A549 (cell line): ENCODE measurements around the gene SERTAD1. TPM values are rescaled to one million over a fixed set of nuclear protein-coding genes. Genes with fewer than 3 reads are reported as not detected.
"Not testable (repeated sequence)": the region's sequence is repeated elsewhere in the genome, so short reads cannot be mapped to it uniquely, and the experiment has no call there.

ENCODE experiments used
- ATAC-seq, 2 experiments: fragments of 200-7000 bp in 1 of 2; fragments of >200 bp in 1 of 2; cut with Nextera tagmentation in 1 of 2; cut with Tn5 transposase in 1 of 2; 3 replicates each; pipeline versions ENCODE4 v1.8.0 to v1.9.1; 2018 to 2020; ENCODE audit warnings: mild to moderate bottlenecking in 1 of 2, moderate library complexity in 1 of 2
- CTCF ChIA-PET: fragments of 300-600 bp; sonication (Branson Sonifier 250); formaldehyde crosslinking; extraction: SDS; loops from one replicate; lab custom pipeline; 2021; ENCODE audit warnings: antibody characterized with exemption, inconsistent platforms; lab: Yijun Ruan, JAX
- POLR2A ChIA-PET: fragments of 350-600 bp; formaldehyde crosslinking; extraction: SDS; loops from one replicate; lab custom pipeline; 2021; ENCODE audit warnings: antibody characterized with exemption, inconsistent platforms; lab: Yijun Ruan, JAX
- DNase-seq, 2 experiments: peaks; one replicate each; pipeline versions ENCODE4 v3.0.0 to v3.0.0-alpha.2; 2011 to 2016; ENCODE audit warnings: low read depth in 1 of 2, low spot score in 1 of 2
- FAIRE-seq: peaks from 2 replicates; lab custom pipeline; 2011; peaks lifted over from hg19 to GRCh38; lab: Jason Lieb, UNC
- H3K27ac ChIP-seq, 2 experiments: fragments of >200 bp; sonication (Bioruptor Twin); formaldehyde crosslinking; 3 replicates each; pipeline ENCODE4 v1.5.1; 2016 to 2017
- H3K4me1 ChIP-seq: fragments of >200 bp; sonication (Bioruptor Twin); formaldehyde crosslinking; 3 replicates; pipeline ENCODE4 v1.6.1; 2016
- H3K4me2 ChIP-seq: fragments of >200 bp; sonication (Bioruptor Twin); formaldehyde crosslinking; 3 replicates; pipeline ENCODE4 v1.6.1; 2016
- H3K4me3 ChIP-seq: fragments of >200 bp; sonication (Bioruptor Twin); formaldehyde crosslinking; 3 replicates; pipeline ENCODE4 v1.5.1; 2016
- H3K9me3 ChIP-seq: fragments of >200 bp; sonication (Bioruptor Twin); formaldehyde crosslinking; 3 replicates; pipeline ENCODE4 v1.6.1; 2016
- BCL3 ChIP-seq: fragments of >200 bp; sonication (Bioruptor Twin); formaldehyde crosslinking; IDR thresholded peaks from 3 replicates; pipeline ENCODE4 v1.6.1; 2016
- CEBPB ChIP-seq, 2 experiments: fragments of >200 bp in 1 of 2; sonication (Bioruptor Twin) in 1 of 2; formaldehyde crosslinking in 1 of 2; IDR thresholded peaks; 2 replicates each; pipeline ENCODE4 v1.6.1; 2012 to 2016
- CHD2 ChIP-seq: fragments of 150-350 bp; IDR thresholded peaks from 2 replicates; pipeline ENCODE4 v1.6.1; 2014; ENCODE audit warnings: low read length; ENCODE audit not compliant: partially characterized antibody
- EHF ChIP-seq: fragments of 250-450 bp; sonication (Bioruptor Pico); IDR thresholded peaks from 2 replicates; pipeline ENCODE4 v1.5.0; 2020; ENCODE audit warnings: mild to moderate bottlenecking
- FOSB ChIP-seq: fragments of 250-450 bp; sonication (Bioruptor Pico); IDR thresholded peaks from 2 replicates; pipeline ENCODE4 v1.5.0; 2020; ENCODE audit warnings: mild to moderate bottlenecking, moderate library complexity
- FOXS1 ChIP-seq: fragments of 250-450 bp; sonication (Bioruptor Pico); IDR thresholded peaks from 2 replicates; pipeline ENCODE4 v1.5.0; 2020; ENCODE audit warnings: mild to moderate bottlenecking, moderate library complexity
- GATA3 ChIP-seq: IDR thresholded peaks from 2 replicates; pipeline ENCODE4 v1.6.1; 2012; ENCODE audit warnings: borderline replicate concordance
- HDAC2 ChIP-seq: fragments of 200-600 bp; sonication (generic); IDR thresholded peaks from 2 replicates; pipeline ENCODE4 v1.6.1; 2016
- HEYL ChIP-seq: fragments of 250-450 bp; sonication (Bioruptor Pico); IDR thresholded peaks from 2 replicates; pipeline ENCODE4 v1.8.0; 2021; ENCODE audit warnings: mild to moderate bottlenecking, moderate library complexity
- HOXB13 ChIP-seq: fragments of 250-450 bp; sonication (Bioruptor Pico); IDR thresholded peaks from 2 replicates; pipeline ENCODE4 v1.5.0; 2020; ENCODE audit warnings: low read depth, mild to moderate bottlenecking, moderate library complexity
- KDM1A ChIP-seq: fragments of 200-600 bp; sonication (generic); IDR thresholded peaks from 2 replicates; pipeline ENCODE4 v1.6.1; 2016; ENCODE audit warnings: low read depth, mild to moderate bottlenecking
- KDM5A ChIP-seq: fragments of 200-600 bp; sonication (generic); IDR thresholded peaks from 2 replicates; pipeline ENCODE4 v1.6.1; 2016; ENCODE audit warnings: antibody characterized with exemption, mild to moderate bottlenecking
- MAFK ChIP-seq: fragments of 450-650 bp; IDR thresholded peaks from 2 replicates; pipeline ENCODE4 v1.6.1; 2014; ENCODE audit not compliant: partially characterized antibody
- NFE2L2 ChIP-seq: fragments of 150-350 bp; conservative IDR thresholded peaks from 2 replicates; pipeline ENCODE4 v1.6.1; 2014; ENCODE audit warnings: low read length
- NPAS2 ChIP-seq: fragments of 250-450 bp; sonication (Bioruptor Pico); IDR thresholded peaks from 2 replicates; pipeline ENCODE4 v1.8.0; 2022; ENCODE audit warnings: mild to moderate bottlenecking, moderate library complexity, borderline replicate concordance
- PHF8 ChIP-seq: fragments of 200-600 bp; sonication (generic); IDR thresholded peaks from 2 replicates; pipeline ENCODE4 v1.6.1; 2016; ENCODE audit warnings: low read depth, mild to moderate bottlenecking, antibody characterized with exemption, moderate library complexity, borderline replicate concordance
- POLR2A ChIP-seq: IDR thresholded peaks from 2 replicates; pipeline ENCODE4 v1.6.1; 2012; ENCODE audit warnings: mild to moderate bottlenecking, low read length
- RCOR1 ChIP-seq: fragments of 150-350 bp; IDR thresholded peaks from 2 replicates; pipeline ENCODE4 v1.6.1; 2014; ENCODE audit warnings: antibody characterized with exemption, low read length, low read depth
- SMC3 ChIP-seq: fragments of >200 bp; sonication (Bioruptor Twin); formaldehyde crosslinking; IDR thresholded peaks from 3 replicates; pipeline ENCODE4 v1.6.1; 2018; ENCODE audit warnings: inconsistent platforms
- TFCP2L1 ChIP-seq: fragments of 250-450 bp; sonication (Bioruptor Pico); IDR thresholded peaks from 2 replicates; pipeline ENCODE4 v1.5.0; 2021; ENCODE audit warnings: mild to moderate bottlenecking
- TP53 ChIP-seq: fragments of 250-450 bp; sonication (Bioruptor Pico); IDR thresholded peaks from 2 replicates; pipeline ENCODE4 v1.5.0; 2021; ENCODE audit warnings: mild to moderate bottlenecking, moderate library complexity
- ZC3H11A ChIP-seq: fragments of 450-650 bp; IDR thresholded peaks from 2 replicates; pipeline ENCODE4 v1.6.1; 2014; ENCODE audit warnings: antibody characterized with exemption, mild to moderate bottlenecking
- WGBS: methylation state at CpG from one replicate; pipeline ENCODE4 v1.1.6; 2017; ENCODE audit errors: missing lambda C conversion rate; 5-methylcytosine and 5-hydroxymethylcytosine counted together
- polyA plus RNA-seq, 4 experiments: library from polyadenylated mRNA; depleted of rRNA in 3 of 4; stranded (reverse); fragments of >200 nt; fragmentation: RNase III in 1 of 4; extraction: RNeasy Plus Mini Kit Qiagen cat#74134 plus additional on column Dnase treatment in 1 of 4; gene quantifications; 2 replicates in 3 of 4; 3 replicates in 1 of 4; pipeline ENCODE4 v1.2.3, GENCODE V29; 2011 to 2017
- TF ChIP-seq, protein P1 (sequence below): IDR thresholded peaks from 2 replicates; pipeline ENCODE4 v1.6.1; 2012
- TF ChIP-seq, protein P2 (sequence below): fragments of 450-650 bp; IDR thresholded peaks from 2 replicates; pipeline ENCODE4 v1.6.1; 2014; ENCODE audit warnings: antibody characterized with exemption
- TF ChIP-seq, protein P3 (sequence below): fragments of >200 bp; sonication (Bioruptor Twin); formaldehyde crosslinking; IDR thresholded peaks from 2 replicates; pipeline ENCODE4 v1.6.1; 2016

Gene SERTAD1
- polyA plus RNA-seq, 2 of the 4 experiments (the other 2 are of a cell fraction): 10.7 to 13.6 TPM

DNA sequence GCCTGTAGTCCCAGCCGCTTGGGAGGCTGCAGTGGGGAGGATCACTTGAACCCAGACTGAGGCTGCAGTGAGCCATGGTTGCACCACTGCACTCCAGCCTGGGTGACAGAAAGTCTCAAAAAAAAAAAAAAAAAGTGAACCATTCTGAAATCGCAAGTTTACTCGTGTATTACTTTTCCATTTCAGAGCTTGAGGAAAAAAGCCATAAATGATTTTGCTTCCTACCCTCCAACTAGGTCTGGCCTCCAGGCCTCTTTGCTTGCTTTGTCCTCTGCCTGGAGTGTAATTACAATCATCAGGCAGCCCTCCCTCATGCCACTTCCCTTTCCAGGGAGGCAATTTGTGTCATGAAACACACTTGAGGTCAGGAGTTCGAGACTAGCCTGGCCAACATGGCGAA, 31.3 kb upstream of the SERTAD1 start:
- Histone ChIP-seq H3K27ac (no peak overlapping the region), H3K4me3 (no peak overlapping the region), H3K4me1 (peaks cover 4% of the 10 kb centered on the region; the same call in 1 of the 3 replicates), H3K4me2 (no peak overlapping the region), H3K9me3 (no peaks in the 10 kb centered on the region)
- ATAC-seq: no peak
- ChIA-PET CTCF (interaction anchor here (0.6 to 46.6 kb wide), 16 partner anchors 6 to 177 kb away, joined by 3 to 950 read pairs (median 3); partner anchors contain the start of genes BLVRB, PRX and SERTAD1), POLR2A (interaction anchor here (1.0 to 1.1 kb wide), 2 partner anchors 14 to 31 kb away, joined by 3 to 8 read pairs; no protein-coding TSS in a partner anchor)
- no peak for DNase-seq
- WGBS: 90% methylated on average over 5 of the region's 5 CpGs
- FAIRE-seq: no peak
- TF ChIP-seq POLR2A (no peak), HOXB13 (no peak), NPAS2 (CRISPR knock-in tag) (no peak), HEYL (CRISPR knock-in tag) (no peak), KDM5A (no peak), CHD2 (no peak), TP53 (CRISPR knock-in tag) (no peak), ZC3H11A (no peak), RCOR1 (no peak), TFCP2L1 (CRISPR knock-in tag) (no peak), SMC3 (no peak), BCL3 (no peak), FOXS1 (no peak), HDAC2 (no peak), GATA3 (no peak), EHF (CRISPR knock-in tag) (no peak)
- TF ChIP-seq, protein P1, sequence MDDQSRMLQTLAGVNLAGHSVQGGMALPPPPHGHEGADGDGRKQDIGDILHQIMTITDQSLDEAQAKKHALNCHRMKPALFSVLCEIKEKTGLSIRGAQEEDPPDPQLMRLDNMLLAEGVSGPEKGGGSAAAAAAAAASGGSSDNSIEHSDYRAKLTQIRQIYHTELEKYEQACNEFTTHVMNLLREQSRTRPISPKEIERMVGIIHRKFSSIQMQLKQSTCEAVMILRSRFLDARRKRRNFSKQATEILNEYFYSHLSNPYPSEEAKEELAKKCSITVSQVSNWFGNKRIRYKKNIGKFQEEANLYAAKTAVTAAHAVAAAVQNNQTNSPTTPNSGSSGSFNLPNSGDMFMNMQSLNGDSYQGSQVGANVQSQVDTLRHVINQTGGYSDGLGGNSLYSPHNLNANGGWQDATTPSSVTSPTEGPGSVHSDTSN: no peak
- TF ChIP-seq, protein P2, sequence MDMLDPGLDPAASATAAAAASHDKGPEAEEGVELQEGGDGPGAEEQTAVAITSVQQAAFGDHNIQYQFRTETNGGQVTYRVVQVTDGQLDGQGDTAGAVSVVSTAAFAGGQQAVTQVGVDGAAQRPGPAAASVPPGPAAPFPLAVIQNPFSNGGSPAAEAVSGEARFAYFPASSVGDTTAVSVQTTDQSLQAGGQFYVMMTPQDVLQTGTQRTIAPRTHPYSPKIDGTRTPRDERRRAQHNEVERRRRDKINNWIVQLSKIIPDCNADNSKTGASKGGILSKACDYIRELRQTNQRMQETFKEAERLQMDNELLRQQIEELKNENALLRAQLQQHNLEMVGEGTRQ: no peak

- H3K4me3 ChIP-seq, H3K9me3 ChIP-seq, H3K27ac ChIP-seq, H3K4me1 ChIP-seq, H3K4me2 ChIP-seq, ATAC-seq, DNase-seq: not testable (repeated sequence)
- CTCF ChIA-PET: interaction anchor here (0.9 to 46.6 kb wide), 12 partner anchors 9 to 180 kb away, joined by 3 to 950 read pairs (median 6); partner anchors contain the start of genes BLVRB, PRX, SERTAD1 and SERTAD3
- POLR2A ChIA-PET: interaction anchor here (0.8 to 2.4 kb wide), 5 partner anchors 9 to 28 kb away, joined by 3 to 13 read pairs (median 4); partner anchors contain the start of genes BLVRB and SERTAD1
- TF ChIP-seq CEBPB (IDR thresholded peaks at IDR 0.05): peak in 1 of 2 experiments; percentile 19; a peak in 1 of 4 replicates
- FAIRE-seq: peak; percentile 72
- 94% methylated on average over 6 of the region's 6 CpGs for WGBS
These were observed 28.2 kb upstream of the SERTAD1 start for GRCh38 chr19:40453943-40454342.

DNA sequence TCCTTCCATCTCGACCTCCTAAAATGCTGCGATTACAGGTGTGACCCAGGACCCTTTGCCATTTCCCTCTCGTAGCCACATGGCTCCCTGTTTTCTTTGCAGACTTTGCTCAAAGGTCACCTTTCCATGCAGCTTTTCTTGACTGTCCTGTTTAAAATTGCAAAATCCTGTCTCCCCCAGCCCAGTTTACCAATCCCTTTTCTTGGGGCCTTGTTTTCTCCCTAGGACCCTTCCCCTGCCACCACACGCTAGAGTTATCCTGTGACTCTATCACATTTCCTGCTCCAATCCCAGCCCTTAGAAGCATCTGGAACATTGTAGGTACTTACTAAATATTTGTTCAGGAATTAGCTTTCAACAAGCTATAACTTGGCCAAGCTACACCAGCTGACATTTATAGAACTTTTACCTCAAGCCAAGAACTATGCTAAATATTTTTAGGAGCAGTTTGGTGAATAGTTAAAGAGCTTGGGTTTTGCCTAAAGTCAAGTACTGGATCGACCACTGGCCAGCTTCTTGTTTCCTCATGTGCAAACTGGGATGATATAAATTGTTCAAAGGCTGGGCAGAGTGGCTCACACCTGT, 27.5 kb upstream of the SERTAD1 start:
- CTCF ChIA-PET: interaction anchor here (0.9 to 46.6 kb wide), 13 partner anchors 8 to 181 kb away, joined by 3 to 950 read pairs (median 6); partner anchors contain the start of genes BLVRB, PRX, SERTAD1 and SERTAD3
- Histone ChIP-seq H3K4me2 (no peak overlapping the region), H3K4me1 (no peaks in the 10 kb centered on the region), H3K27ac (no peak overlapping the region)
- 94% methylated on average over 5 of the region's 5 CpGs for WGBS
- POLR2A ChIA-PET: interaction anchor here (0.6 to 2.5 kb wide), 7 partner anchors 8 to 148 kb away, joined by 3 to 13 read pairs (median 4); partner anchors contain the start of genes BLVRB and SERTAD1
- FAIRE-seq: peak; percentile 97
- TF ChIP-seq NFE2L2 (no peak), MAFK (no peak), FOSB (CRISPR knock-in tag) (no peak), PHF8 (no peak), KDM1A (no peak), HEYL (CRISPR knock-in tag) (no peak), HDAC2 (no peak), BCL3 (no peak)
- TF ChIP-seq, protein P3, sequence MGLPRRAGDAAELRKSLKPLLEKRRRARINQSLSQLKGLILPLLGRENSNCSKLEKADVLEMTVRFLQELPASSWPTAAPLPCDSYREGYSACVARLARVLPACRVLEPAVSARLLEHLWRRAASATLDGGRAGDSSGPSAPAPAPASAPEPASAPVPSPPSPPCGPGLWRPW: no peak
- TF ChIP-seq, all 56 proteins: peak for 0
- Histone ChIP-seq H3K9me3 (no peaks in the 10 kb centered on the region), H3K4me3 (no peak overlapping the region)
- DNase-seq: no peak
- no peak for ATAC-seq
